Nucleus accumbens (tissue), 56 donors: ENCODE data around the gene TSGA10IP.
A peak's percentile ranks its signal among the peaks of the same experiment; 100 is the strongest.

Source experiments
- DNase-seq, 56 donors: peaks; one replicate each; lab custom pipeline; 2025; lab: John Stamatoyannopoulos, UW

The TSGA10IP gene

DNA sequence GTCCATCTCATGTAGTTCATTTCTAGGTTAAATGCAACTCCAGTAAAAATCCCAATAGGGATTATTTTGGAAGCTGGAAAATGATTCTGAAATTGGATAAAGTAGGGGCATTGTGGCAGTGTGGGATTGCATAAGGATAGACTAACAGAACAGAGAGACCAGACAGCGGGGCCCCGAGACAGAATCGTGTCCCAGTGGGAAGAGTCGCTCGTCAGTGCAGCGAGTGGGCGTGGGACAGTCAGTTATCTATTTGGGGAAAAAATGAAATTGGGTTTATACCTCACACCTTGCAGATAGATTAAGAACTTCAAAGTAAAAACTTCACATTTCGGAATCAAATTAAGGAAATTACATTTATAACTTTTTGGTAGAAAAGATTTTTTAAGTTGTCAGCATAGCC, 26.8 kb downstream of the TSGA10IP start:
- no peak for DNase-seq

DNA sequence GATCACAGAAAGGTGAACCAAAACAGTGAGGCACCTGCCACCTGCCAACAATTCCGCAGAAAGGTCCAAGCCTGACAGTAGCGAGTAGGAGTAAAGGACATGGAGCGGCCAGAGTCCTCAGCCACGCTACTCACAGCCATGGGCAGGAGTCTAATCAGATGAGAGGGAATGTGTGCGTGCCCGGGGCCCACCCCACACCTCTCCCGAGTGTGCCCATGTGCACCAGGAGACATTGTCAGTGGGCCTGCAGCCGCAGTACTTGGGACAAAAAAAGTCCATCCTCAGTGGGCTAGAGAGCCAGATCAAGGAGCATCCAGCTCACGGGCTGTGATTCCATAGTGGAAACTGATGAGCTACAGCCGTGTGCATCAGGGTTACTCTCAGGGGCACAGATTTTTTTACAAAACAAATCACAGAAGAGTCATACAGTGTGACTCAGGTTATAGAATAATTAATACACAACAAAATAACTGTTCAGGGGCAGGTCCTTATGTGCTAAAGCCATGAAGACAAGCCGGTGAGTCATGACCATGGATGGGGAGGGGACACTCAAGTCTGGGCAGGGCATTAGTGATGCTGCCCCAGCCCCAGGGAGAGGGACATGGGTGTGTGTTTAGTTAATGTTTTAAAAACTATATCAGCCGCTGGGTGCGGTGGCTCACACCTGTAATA, 28.3 kb downstream of the TSGA10IP start:
- peak in 1 of 56 donors; percentile 11 for DNase-seq

DNA sequence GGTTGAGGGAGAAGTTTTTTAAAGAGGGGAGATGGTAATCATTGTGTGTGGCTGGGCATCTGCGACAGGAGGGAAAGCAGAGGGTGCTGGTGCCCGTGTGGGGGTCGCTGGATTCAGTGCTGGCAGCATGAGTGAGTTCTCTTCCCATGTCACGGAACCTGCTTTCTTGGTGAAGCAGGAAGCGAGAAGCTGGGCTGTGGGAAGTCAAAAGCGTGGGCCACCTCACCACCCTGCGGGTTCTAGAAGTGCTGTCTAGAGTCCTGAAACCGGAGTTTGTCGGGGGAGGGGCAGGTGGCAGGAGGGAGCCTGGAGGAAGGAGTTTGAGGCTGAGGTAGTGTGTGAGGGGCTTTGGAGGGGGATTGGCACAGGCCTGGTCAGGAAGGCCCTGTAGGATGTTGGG, 30.5 kb downstream of the TSGA10IP start:
- DNase-seq: no peak

DNA sequence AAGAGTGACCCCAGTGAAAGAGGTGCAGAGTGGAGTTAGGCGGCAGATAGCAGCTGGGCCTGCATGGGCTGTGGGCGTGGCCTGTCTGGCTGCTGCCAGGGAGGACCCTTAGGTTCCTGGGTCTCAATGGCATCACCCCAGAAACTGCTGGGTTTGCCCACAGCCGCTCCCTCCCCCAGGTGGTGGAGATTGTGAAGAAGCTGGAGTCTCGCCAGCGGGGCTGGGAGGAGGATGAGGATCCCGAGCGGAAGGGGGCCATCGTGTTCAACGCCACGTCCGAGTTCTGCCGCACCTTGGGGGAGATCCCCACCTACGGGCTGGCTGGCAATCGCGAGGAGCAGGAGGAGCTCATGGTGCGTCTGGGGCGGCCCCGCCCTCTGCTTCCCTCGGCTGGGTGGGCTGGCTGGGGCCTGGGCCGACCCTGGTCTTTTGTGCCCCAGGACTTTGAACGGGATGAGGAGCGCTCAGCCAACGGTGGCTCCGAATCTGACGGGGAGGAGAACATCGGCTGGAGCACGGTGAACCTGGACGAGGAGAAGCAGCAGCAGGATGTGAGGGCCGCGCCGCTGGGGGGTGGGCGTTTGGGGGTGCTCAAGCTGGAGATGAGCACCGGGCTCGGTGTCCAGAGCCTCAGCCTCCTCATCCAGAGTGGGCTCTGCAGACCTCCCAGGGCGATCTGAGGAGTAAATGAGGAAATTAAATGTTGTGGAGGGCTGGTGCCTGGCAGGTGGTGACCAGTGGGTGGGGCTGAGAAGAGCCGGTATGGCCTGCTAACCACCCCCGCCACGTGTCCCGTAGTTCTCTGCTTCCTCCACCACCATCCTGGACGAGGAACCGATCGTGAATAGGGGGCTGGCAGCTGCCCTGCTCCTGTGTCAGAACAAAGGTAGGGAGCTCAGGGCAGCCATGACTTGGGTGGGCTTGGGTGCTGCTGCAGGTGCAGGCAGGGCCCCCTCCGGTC, 31.2 kb downstream of the TSGA10IP start:
- DNase-seq: no peak

DNA sequence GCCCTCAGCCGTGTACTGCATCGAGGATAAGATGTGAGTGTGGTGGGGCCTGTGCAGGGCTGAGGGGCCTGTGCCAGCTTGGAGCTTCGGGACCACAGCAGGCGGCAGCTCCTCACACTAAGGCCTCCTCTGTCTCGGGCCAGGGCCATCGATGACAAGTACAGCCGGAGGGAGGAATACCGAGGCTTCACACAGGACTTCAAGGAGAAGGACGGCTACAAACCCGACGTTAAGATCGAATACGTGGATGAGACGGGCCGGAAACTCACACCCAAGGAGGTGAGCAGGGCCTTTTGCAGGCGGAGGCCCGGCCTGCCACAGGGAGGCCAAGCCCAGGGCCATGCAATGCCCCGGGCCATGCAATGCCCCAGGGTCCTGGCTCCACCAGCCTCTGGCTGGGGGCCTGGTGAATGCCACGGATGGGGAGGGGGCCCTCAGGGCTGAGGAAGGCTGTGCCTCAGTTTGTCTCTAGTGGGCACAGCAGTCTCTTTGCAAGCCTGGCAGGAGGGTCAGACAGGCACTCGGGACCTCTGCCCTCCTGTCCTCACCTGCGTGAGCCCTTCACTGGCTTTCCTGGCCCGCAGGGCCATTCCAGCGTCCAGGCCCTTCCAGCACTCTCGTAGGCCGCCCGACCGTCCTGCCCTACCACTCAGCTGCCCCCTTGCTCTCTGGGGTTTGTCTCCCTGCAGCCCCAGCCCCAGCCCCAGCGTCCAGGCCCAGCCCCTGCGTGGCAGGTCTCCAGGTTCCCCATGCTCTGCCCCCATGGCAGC, 32.5 kb downstream of the TSGA10IP start:
- DNase-seq: no peak

DNA sequence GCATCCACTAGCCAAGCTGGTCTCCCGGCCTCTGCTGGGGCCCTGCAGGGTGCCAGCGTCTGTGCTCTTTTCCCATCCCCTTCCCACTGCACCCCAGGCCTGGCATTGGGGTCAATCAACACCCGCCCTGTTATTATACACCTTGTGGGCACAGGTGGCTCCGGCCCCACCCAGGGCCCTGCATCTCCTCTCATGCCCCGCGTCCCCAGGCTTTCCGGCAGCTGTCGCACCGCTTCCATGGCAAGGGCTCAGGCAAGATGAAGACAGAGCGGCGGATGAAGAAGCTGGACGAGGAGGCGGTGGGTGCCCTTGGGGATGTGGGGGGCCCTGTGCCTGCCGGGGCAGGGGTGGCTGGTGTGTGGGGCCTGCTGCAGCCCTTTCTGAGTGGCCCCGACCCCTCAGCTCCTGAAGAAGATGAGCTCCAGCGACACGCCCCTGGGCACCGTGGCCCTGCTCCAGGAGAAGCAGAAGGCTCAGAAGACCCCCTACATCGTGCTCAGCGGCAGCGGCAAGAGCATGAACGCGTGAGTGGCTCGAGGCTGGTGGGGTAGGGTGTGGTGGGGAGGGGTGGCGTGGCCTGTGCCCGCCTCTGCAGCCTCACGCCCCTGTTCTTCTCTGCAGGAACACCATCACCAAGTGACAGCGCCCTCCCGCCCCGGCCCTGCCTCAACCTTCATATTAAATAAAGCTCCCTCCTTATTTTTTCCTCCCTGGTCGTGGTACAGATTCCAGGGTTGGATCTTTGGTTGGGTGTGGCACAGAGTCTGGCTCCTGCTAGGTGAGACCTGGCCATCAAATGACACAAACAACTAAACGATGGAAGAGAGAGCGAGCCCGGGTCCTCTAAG, 33.3 kb downstream of the TSGA10IP start:
- DNase-seq: no peak

DNA sequence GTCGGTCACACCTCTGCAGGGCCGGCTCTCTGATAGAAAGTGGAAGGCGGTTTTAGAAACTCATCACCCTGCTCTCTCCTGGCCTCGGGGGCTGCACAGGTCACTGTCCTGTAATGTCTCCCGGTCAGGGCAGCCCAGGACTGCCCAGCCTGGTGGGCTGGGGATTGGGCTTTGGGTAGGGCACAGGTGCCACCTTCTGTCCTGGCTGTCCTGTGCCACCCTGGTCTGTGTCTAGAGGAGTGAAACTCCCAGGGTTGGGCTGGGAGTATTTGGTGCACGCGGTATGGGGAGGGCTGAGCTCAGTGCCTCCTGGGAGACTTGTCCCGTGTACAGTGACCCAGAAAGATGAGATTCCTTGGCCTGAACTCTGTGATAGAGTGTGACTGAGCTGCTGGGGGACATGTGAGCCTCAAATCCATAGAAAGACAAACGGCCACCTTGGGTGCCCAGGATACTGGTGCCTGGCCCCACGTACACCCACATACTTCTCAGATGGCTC, 34.0 kb downstream of the TSGA10IP start:
- no peak for DNase-seq

DNA sequence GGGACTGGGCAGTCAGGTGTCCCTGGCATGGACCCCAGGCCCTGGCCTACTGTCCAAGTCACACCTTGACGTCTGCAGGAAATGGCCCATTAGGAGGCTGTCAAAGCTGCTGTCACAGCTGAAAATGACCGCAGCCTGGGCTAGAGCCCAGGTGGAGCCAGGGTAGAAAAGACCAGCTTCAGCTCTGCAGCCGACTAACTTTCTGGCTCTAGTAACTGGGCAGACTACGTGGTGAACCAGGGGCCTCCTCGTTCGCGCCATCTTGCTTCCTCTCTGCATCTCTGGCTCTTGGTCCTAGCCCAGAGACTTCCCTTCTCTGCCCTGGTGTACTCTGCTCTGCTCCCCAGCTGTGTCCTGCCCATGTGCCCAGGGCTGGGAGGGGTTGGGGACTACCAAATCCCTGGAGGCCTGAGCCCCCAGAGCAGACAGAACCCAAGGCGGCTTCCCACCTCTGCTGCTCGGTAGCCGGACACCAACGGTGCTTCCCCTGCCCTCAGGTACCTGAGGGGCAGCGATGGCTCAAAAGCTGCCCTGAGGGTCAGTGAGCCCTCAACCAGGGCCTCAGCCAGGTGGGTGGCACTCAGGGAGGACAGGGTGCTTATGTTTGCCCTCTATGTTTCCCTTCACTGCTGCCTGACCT, 35.9 kb downstream of the TSGA10IP start:
- no peak for DNase-seq

DNA sequence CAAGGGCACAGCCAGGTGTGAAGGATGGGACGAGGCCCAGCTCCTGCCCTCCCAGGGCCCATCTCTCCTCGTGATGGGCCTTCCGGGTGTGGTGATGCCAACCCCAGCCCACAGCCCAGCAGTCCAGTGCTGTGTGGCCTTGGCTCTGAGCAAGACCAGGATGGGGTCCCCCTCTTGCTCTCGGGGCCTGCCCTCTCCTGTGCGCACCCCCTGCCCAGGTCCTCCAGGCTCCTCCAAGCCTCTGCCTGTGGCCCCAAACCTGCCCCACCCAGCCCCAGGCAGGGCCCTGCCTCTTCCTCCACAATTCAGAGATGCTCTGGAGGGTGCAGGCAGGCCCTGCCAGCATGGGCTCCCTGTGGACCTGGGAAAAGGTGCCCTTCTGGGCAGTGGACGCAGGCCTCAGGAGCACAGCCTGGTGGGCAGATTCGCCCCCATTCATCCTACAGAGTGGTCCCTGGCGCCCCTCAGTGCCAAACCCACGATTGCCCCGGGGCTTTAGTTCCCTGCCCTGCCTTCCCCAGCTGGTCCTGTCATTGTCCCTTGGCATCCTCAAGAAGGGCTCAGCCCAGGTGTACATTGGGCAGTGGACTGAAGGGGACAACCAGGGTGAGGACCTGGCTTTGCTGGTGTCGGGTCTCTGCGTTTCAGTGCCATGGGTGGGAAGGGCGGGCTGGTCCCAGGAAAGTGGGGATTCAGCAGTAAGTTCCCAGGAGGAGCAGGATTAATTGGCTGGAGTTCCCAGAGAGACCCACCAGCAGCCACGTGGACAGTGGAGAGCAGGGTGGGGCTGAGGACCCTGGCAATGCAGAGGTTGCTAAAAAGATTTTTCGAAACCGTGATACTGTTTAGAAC, 36.9 kb downstream of the TSGA10IP start:
- DNase-seq: peak in 1 of 56 donors; percentile 9

DNA sequence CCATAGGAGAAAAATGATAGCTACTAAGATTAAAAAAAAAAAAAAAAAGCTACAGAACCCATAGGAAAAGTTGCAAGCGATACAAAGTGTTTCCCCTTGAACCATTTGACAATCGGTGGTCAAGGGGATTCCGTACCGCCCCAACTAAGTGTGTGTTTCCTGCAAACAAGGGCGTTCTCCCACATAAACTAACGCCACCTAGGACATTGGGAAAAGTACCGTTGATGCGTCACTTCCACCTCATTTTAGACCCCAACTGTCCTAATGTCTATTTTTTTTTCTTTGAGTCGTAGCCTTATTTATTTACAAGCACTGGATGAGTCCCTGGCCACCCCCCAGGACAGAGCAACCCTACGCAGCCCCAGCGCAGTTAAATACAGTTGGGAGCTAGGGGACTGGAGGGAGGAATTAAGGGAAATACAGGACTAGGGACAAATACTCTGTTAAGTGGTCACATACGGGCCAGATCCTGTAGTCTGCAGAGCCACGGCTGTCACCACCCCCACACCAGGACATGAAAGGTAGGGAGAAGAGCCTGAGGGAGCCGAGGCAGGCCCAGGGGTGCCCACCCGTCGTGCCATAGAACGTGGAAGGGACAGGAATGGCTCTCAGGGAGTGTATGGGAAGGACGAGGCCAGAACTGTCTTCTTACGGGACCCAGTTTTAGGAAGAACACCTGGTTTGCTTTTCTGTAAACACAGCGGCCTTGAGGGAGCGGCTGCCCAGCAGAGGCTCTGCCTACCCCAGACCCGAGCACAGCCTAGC, 37.7 kb downstream of the TSGA10IP start:
- DNase-seq: no peak

DNA sequence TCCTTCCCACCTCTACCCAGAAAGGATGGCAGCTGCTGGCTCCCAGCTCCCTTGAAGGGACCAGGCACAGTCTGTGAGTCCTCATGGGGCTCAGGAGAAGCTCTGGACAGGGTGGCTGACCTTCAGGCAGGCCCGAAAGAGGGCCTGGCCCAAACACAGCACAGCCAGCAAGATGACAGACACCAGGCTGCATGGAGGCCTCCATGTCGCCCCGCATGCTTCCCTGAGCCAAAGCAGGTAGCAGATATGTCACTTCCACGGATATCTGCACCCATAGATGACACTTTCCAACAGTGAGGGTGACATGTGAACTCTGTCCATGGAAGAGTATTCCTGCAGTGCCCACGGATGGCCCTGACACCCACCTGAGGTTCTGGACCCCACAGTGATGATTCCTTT, 38.3 kb downstream of the TSGA10IP start:
- DNase-seq: no peak

DNA sequence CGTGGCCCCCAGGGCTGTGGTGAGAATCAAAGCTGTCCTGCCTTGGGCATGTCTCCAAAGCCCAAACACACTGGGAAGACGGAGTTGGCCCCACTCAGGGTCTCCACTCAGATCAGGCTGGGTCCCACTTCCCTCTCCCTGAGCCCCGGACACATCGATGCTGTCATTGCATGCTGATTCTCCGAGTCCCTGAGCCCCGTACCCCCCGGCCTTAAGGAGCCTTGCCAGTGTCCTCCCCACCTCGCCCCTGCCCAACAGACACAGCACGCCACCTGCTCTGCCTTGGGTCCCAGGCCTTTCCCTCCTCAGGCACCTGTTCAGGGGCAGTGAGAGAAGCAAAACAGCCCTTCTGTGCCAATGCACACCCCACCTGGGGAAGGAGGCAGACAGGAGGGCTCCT, 42.1 kb downstream of the TSGA10IP start:
- DNase-seq: no peak

DNA sequence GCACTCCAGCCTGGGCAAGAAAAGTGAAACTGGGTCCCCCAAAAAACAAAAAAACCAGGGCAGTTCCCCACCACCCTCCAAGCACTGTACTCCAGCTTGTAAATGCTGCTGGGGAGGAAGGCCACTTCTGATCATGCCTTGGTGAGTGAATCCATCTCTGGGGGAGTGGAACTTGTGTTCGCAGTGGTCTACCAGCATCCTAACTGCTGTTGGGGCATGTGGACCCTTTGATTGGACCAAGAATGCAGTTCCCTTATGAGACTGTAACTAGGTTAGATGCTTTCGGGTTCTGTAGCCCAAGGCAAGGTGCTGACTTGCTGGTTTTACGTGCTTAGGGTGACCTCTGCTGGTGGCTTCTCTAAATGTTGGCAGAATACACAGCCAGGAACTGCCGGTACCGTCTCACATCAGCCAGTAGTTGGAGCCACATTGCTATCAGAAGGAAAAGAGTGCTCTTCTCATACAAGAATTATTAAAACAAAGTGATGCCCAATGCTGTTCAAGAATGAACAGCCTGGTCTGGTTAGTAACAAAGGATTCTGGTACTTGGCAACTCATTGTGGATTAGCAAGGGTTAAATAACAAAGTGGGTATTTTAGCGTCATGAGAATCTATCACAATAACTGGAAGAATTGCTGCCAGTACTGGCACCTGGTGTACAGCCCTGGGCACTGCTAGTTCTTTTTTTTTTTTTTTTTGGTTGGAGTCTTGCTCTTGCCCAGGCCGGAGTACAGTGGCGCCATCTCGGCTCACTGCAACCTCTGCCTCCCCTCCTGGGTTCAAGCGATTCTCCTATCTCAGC, 43.7 kb downstream of the TSGA10IP start:
- peak; percentile 16 to 95 (median 79) for DNase-seq

DNA sequence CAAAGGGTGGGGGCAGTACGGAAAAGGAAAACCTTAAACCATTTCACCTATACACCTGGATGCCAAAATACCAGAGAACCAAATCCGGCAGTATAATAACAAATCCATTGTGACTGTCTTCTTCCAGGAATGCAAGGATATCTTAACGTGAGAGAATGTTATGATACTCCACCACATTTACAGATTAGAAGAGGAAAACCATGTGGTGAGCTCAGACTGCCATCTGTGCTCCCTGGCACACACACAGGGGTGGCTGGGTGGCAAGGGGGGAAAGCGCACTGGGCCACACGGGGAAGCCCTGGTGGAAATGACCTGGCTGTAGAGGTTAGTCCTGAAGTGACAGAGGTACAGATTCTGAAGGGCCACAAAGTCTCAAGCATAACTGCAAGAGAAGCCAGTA, 46.8 kb downstream of the TSGA10IP start:
- DNase-seq: no peak

DNA sequence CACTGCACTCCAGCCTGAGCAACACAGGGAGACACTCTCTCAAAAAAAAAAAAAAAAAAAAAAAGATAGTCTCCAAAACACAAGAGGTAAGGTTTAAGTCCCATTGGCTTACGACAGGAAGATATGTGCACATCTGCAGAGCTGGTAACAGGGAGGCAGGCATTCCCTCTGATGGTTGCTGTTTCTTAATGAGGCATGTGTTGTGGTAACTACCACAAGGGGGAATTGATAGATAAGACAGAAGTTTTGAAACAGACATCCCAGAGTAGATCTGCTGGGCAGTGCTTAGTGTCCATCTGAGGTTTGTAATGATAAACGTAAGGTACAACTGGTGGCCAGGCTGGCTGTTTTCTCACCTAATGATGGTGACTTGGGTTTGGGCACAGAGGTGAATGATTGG, 52.0 kb downstream of the TSGA10IP start:
- no peak for DNase-seq

DNA sequence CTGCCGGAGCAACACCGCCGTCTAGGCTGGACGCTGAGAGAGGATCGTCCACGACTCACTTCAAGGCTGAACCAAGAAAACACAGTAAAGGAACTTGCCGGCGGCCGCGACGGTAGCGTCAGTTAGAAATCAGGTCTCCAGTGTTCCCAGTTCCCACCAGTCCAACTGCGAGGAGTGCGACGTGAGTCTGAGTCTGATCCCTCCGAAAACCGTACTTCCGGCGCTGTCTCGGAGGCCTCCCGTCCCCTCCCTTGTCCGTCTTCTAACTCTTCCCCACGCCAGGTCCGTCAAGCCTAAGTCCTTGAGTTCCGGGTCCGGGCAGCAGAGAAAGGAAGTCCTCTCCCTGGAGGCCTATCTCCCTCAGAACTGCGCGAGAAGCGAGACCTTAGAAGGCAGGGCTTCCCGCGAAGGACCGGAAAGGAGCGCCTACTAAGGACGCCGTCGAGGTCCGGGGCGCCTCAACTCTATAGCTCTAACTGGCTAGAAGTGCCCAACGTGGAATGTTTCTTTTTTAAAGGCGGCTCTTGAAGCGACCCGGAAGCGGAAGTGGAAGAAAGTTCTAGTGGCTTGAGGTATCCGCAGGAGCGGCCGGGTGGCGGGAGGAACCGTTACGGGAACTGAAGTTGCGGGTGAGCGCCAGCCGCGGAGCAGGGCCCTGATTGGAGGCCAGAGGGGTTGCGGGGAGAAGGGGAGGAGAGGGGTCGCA, 56.8 kb downstream of the TSGA10IP start, which contains the start of the genes BANF1 and EIF1AD:
Gene BANF1 (plus strand): TSS at position 562 of the 706 bp plus-strand sequence. CDS start 748 bp downstream, outside the sequence.
Gene EIF1AD (minus strand): TSS at position 216 of the 706 bp plus-strand sequence. CDS start 1,768 bp downstream, outside the sequence.
- peak in 55 of 56 donors; percentile 79 to 100 (median 97) for DNase-seq
